ENCODE data around the gene FAM47E. TPM values are rescaled to one million over a fixed set of nuclear protein-coding genes. Genes with fewer than 3 reads are reported as not detected.

Gene FAM47E
- total and polyA plus RNA-seq, 2 donors from 2014 or later, result 10.4 to 15.0 TPM

DNA sequence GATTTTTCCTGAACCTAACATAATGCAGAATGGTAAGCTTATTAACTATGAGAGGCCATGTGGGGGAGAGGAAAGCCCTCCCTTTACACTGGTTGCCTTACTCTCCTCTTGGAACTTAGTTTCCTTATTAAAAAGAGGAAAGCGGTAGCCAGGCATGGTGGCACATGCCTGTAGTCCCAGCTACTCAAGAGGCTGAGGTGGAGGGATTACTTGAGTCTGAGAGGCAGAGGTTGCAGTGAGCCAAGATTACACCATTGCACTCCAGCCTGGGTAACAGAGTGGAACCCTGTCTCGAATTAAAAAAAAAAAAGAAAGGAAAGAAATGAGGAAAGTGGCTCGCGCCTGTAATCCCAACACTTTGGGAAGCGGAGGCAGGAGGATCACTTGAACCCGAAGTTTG lies 2.0 kb downstream of the FAM47E start:
- Histone ChIP-seq H3K4me1 (ENCODE audit: control insufficient read depth in 2 of 3, insufficient read depth in 2 of 3, low read depth in 1 of 3, low read length in 3 of 3) (peaks cover 0 to 3% (median 0%) of the 10 kb centered on the region in 3 donors), H3K9ac (ENCODE audit: low read length in 3 of 3) (no peak overlapping the region), H3K36me3 (ENCODE audit: control insufficient read depth in 2 of 3, insufficient read depth in 3 of 3, low read length in 3 of 3) (no peaks in the 10 kb centered on the region), H3K27me3 (ENCODE audit: control insufficient read depth, insufficient read depth, low read length) (peaks cover 2% of the 10 kb centered on the region), H3K9me3 (ENCODE audit: control insufficient read depth in 2 of 3, insufficient read depth in 1 of 3, low read length in 3 of 3) (no peaks in the 10 kb centered on the region), H3K27ac (ENCODE audit: low read depth in 2 of 2, low read length in 2 of 2) (no peak overlapping the region), H3K4me3 (ENCODE audit: low read length in 3 of 3) (no peak overlapping the region)
- DNase-seq (no peak), FAIRE-seq (no peak)
- TF ChIP-seq CTCF (IDR thresholded peaks at IDR 0.05; ENCODE audit: borderline replicate concordance, extremely low read depth, insufficient read depth), result no peak
- intact Hi-C loops (cut with DNase I), result no loop called here

DNA sequence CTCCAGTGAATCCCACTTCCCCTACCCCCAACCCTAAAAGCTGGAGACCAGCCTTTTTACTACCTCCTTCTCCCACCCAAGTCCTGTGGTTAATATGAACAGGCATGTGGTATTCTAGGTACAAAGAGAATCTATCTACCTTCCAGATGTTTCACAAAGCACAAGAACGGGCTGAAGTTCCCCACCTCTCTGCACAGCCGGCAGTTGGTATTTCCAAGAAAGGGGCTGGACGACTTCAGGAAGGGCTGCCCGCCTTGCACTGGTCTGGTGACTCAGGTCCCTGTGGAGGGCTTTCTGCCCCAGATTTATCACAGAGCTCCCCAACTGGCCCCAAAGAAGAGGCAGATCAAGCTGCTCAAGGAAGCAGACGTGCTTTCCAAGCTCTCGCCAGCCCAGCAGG lies 4.5 kb downstream of the FAM47E start:
- DNase-seq, result no peak
- Histone ChIP-seq H3K9me3 (ENCODE audit: control insufficient read depth in 2 of 3, insufficient read depth in 1 of 3, low read length in 3 of 3) (no peaks in the 10 kb centered on the region), H3K9ac (ENCODE audit: low read length in 3 of 3) (no peak overlapping the region), H3K27me3 (ENCODE audit: control insufficient read depth, insufficient read depth, low read length) (peaks cover 2% of the 10 kb centered on the region), H3K27ac (ENCODE audit: low read depth in 2 of 2, low read length in 2 of 2) (no peak overlapping the region), H3K4me1 (ENCODE audit: control insufficient read depth in 2 of 3, insufficient read depth in 2 of 3, low read depth in 1 of 3, low read length in 3 of 3) (peaks cover 0 to under 1% (median 0%) of the 10 kb centered on the region in 3 donors), H3K36me3 (ENCODE audit: control insufficient read depth in 2 of 3, insufficient read depth in 3 of 3, low read length in 3 of 3) (no peaks in the 10 kb centered on the region), H3K4me3 (ENCODE audit: low read length in 3 of 3) (no peak overlapping the region)
- no peak for FAIRE-seq
- TF ChIP-seq CTCF (IDR thresholded peaks at IDR 0.05; ENCODE audit: borderline replicate concordance, extremely low read depth, insufficient read depth), result no peak
- intact Hi-C loops (cut with DNase I), result no loop called here

DNA sequence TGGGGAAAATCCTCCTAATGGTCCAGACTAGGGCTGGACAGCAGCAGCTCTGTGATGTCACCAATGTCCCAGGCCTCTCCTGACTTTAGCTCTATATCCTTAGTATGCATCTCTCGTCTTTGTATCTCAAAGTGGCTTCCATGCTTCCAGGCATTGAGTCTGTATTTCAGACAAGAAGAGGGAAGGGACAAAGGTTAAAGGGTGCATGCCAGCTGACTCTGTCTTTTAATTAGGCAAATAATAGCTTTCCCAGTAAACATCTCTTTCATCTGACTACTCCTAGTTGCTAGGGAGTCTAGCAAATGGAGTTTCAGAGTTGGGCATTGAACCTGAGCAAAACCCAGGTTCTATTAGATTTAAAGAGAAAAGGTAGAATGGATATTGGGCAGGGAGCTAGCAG lies 5.4 kb downstream of the FAM47E start:
- Histone ChIP-seq H3K4me3 (ENCODE audit: low read length in 3 of 3) (no peak overlapping the region), H3K9me3 (ENCODE audit: control insufficient read depth in 2 of 3, insufficient read depth in 1 of 3, low read length in 3 of 3) (no peaks in the 10 kb centered on the region), H3K9ac (ENCODE audit: low read length in 3 of 3) (no peak overlapping the region), H3K4me1 (ENCODE audit: control insufficient read depth in 2 of 3, insufficient read depth in 2 of 3, low read depth in 1 of 3, low read length in 3 of 3) (no peaks in the 10 kb centered on the region), H3K27me3 (ENCODE audit: control insufficient read depth, insufficient read depth, low read length) (no peaks in the 10 kb centered on the region), H3K36me3 (ENCODE audit: control insufficient read depth in 2 of 3, insufficient read depth in 3 of 3, low read length in 3 of 3) (no peaks in the 10 kb centered on the region), H3K27ac (ENCODE audit: low read depth in 2 of 2, low read length in 2 of 2) (no peak overlapping the region)
- DNase-seq (no peak), FAIRE-seq (no peak)
- intact Hi-C loops (cut with DNase I), result no loop called here
- no peak for TF ChIP-seq CTCF (IDR thresholded peaks at IDR 0.05; ENCODE audit: borderline replicate concordance, extremely low read depth, insufficient read depth)

DNA sequence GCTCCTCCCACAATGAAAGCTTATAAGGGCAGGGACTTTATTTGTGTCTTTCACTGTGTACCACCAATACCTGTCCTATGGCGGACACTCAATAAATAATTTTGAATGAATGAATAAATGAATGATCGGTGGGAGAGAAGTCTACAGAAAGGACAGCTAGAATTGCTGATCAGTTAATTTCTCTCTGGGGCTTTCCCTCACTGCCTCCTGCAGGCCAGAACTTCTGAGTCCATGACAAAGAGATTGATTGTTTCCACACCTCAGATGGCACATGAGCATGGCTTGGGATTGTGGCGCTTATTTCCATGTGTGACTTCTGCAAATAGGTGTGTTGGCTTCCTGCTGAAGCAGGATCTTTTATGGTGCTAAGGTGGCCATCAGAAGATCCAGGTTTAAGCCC lies 6.3 kb downstream of the FAM47E start:
- intact Hi-C loops (cut with DNase I), result no loop called here
- no peak overlapping the region for H3K4me3 ChIP-seq (ENCODE audit: low read length in 3 of 3)
- no peak overlapping the region for H3K9ac ChIP-seq (ENCODE audit: low read length in 3 of 3)
- no peaks in the 10 kb centered on the region for H3K9me3 ChIP-seq (ENCODE audit: control insufficient read depth in 2 of 3, insufficient read depth in 1 of 3, low read length in 3 of 3)
- no peaks in the 10 kb centered on the region for H3K27me3 ChIP-seq (ENCODE audit: control insufficient read depth, insufficient read depth, low read length)
- no peaks in the 10 kb centered on the region for H3K36me3 ChIP-seq (ENCODE audit: control insufficient read depth in 2 of 3, insufficient read depth in 3 of 3, low read length in 3 of 3)
- DNase-seq (no peak), FAIRE-seq (no peak)
- H3K27ac ChIP-seq (ENCODE audit: low read depth in 2 of 2, low read length in 2 of 2), result no peak overlapping the region
- TF ChIP-seq CTCF (IDR thresholded peaks at IDR 0.05; ENCODE audit: borderline replicate concordance, extremely low read depth, insufficient read depth), result no peak
- H3K4me1 ChIP-seq (ENCODE audit: control insufficient read depth in 2 of 3, insufficient read depth in 2 of 3, low read depth in 1 of 3, low read length in 3 of 3), result no peaks in the 10 kb centered on the region

All from kidney (tissue), 14 donors.